Thoracic aorta (tissue), 2 donors: ENCODE results near the gene NHLRC2. TPM values are rescaled to one million over a fixed set of nuclear protein-coding genes. Genes with fewer than 3 reads are reported as not detected.

Experiments
- ATAC-seq: fragments of 150-250 bp; one replicate; pipeline ENCODE4 v1.8.0; 2017; ENCODE audit warnings: low read depth; ENCODE audit not compliant: insufficient number of reproducible peaks, low FRiP score
- DNase-seq: peaks from one replicate; pipeline ENCODE4 v3.0.0-alpha.2; 2020; ENCODE audit warnings: low spot score
- H3K27ac ChIP-seq, 2 donors: fragments of 200-600 bp; sonication (generic); 1 replicate in 1 of 2; 2 replicates in 1 of 2; pipeline ENCODE4 v1.5.1; 2016; ENCODE audit warnings: mild to moderate bottlenecking in 2 of 2, moderate library complexity in 2 of 2
- H3K27me3 ChIP-seq: fragments of 200-600 bp; sonication (generic); replicated peaks from 2 replicates; pipeline ENCODE4 v1.6.0; 2016; ENCODE audit warnings: mild to moderate bottlenecking; ENCODE audit not compliant: insufficient read depth
- H3K36me3 ChIP-seq: fragments of 200-600 bp; sonication (generic); one replicate; pipeline ENCODE4 v1.5.1; 2016
- H3K4me1 ChIP-seq, 2 donors: fragments of 200-600 bp; sonication (generic); 1 replicate in 1 of 2; 2 replicates in 1 of 2; pipeline versions ENCODE4 v1.5.1 to v1.6.0; 2016; ENCODE audit warnings: low read depth in 2 of 2, mild to moderate bottlenecking in 1 of 2; ENCODE audit not compliant: control insufficient read depth in 1 of 2
- H3K4me3 ChIP-seq: fragments of 200-600 bp; sonication (generic); 2 replicates; pipeline ENCODE4 v1.5.1; 2016; ENCODE audit warnings: mild to moderate bottlenecking
- H3K9me3 ChIP-seq: fragments of 200-600 bp; sonication (generic); 2 replicates; pipeline ENCODE4 v1.5.1; 2016
- total RNA-seq, 2 donors: library from RNA; depleted of rRNA; stranded (reverse); fragments of >200 nt; gene quantifications; one replicate each; pipeline versions ENCODE4 v1.1.0 to v1.2.3, GENCODE V29; 2016
- TF ChIP-seq, protein P1 (sequence below): fragments of 200-600 bp; sonication (generic); IDR thresholded peaks from one replicate; pipeline ENCODE4 v1.5.1; 2019; ENCODE audit warnings: antibody characterized with exemption

The NHLRC2 gene
- total RNA-seq, 2 donors from 2014 or later: 21.9 to 56.5 TPM

DNA sequence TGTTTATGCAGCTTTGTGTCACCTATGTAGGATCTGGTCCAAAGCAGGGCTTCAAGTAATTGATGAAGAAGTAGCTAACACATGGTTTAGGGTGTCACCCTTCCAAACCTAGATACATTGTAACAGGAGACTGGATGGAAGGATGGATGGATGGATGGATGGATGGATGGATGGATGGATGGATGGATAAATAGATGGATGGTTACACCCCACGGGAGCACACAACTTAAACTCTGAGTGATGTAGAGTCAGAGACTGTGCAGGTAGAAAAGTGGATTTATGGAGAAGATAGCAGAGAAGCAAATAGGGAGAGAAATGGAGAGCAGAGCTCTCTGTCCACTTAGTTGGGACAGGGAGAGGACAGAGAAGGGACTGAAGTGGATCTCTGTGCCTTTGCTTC, 78.4 kb downstream of the NHLRC2 start:
- Histone ChIP-seq H3K4me3 (no peak overlapping the region), H3K4me1 (no peaks in the 10 kb centered on the region), H3K9me3 (no peaks in the 10 kb centered on the region), H3K36me3 (no peaks in the 10 kb centered on the region), H3K27ac (no peak overlapping the region), H3K27me3 (no peaks in the 10 kb centered on the region)
- no peak for ATAC-seq
- TF ChIP-seq, protein P1, sequence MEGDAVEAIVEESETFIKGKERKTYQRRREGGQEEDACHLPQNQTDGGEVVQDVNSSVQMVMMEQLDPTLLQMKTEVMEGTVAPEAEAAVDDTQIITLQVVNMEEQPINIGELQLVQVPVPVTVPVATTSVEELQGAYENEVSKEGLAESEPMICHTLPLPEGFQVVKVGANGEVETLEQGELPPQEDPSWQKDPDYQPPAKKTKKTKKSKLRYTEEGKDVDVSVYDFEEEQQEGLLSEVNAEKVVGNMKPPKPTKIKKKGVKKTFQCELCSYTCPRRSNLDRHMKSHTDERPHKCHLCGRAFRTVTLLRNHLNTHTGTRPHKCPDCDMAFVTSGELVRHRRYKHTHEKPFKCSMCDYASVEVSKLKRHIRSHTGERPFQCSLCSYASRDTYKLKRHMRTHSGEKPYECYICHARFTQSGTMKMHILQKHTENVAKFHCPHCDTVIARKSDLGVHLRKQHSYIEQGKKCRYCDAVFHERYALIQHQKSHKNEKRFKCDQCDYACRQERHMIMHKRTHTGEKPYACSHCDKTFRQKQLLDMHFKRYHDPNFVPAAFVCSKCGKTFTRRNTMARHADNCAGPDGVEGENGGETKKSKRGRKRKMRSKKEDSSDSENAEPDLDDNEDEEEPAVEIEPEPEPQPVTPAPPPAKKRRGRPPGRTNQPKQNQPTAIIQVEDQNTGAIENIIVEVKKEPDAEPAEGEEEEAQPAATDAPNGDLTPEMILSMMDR: no peak
- DNase-seq: no peak

DNA sequence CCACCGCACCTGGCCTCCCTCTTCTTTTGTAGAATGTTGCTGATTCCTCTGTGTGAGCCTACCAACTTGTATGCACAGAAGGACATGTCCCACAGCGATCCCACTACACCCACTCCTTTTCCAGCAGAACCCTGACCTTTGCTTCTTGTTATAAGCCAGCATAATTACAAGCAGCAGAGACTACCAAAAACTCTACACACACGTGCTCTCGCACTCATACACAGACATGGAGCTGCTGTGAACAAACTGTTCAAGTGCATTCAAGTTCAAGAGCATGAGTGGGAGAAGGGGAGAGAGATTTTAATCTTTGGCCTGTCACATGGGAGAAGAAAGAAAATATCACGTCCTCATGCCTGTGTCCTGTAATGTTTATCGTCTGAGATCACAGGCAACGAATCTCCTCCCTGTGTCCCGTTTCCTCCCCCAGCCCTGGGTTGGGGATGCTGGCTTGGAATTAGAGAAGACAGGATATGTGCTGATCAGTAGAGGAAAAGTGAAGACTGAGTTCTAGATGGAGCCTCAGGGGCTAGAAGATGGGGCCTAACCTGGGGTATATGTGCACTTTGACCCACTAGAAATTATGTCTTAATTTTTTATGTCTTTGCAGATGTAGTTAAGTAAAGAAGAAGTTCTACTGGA, 79.6 kb downstream of the NHLRC2 start:
- no peak for DNase-seq
- no peak overlapping the region for H3K27ac ChIP-seq
- H3K9me3 ChIP-seq: no peaks in the 10 kb centered on the region
- no peaks in the 10 kb centered on the region for H3K4me1 ChIP-seq
- TF ChIP-seq, protein P1: no peak
- H3K27me3 ChIP-seq: no peaks in the 10 kb centered on the region
- no peaks in the 10 kb centered on the region for H3K36me3 ChIP-seq
- ATAC-seq: no peak
- H3K4me3 ChIP-seq: no peak overlapping the region

DNA sequence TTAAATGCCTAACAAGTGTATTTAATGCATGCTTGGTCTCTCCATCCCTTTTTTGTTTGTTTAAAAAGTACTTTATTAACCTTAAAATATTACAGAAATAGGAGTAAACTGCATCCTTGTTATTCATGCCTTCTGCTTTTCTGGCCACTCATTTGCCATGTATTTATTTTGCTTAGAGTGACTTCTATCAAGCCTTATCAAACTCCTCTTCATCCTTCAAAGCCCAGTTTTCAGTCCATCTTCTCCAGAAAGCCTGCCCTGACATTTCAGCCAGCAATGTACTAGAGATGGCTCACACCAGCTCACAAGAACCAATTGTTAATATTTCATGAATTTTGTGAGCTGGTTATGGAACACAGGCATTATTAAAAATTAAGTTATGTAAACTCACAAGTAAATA, 82.8 kb downstream of the NHLRC2 start:
- no peaks in the 10 kb centered on the region for H3K4me1 ChIP-seq
- H3K4me3 ChIP-seq: no peak overlapping the region
- no peaks in the 10 kb centered on the region for H3K36me3 ChIP-seq
- no peaks in the 10 kb centered on the region for H3K9me3 ChIP-seq
- no peak overlapping the region for H3K27ac ChIP-seq
- ATAC-seq (no peak), DNase-seq (no peak)
- TF ChIP-seq, protein P1: no peak
- no peaks in the 10 kb centered on the region for H3K27me3 ChIP-seq

DNA sequence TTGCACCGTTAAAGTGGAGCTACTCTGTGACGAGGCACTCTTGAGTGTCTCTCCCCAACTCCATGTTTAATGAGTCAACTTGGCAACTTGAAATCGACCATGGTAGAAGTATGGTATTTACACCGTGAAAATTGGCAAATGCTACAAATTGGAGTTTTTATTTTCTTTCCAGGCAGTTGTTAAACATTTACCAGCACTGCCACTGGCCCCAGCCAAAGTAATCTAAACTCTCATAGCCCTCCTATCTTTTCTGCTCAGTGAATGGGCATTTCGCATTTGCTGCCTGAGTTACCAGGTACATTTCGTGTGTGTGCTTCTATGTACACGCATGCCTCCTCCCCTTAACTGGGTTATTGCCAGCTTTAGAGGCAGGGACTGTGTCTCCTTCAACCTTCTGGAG, 83.3 kb downstream of the NHLRC2 start:
- Histone ChIP-seq H3K4me1 (no peaks in the 10 kb centered on the region), H3K27ac (no peak overlapping the region), H3K9me3 (no peaks in the 10 kb centered on the region), H3K27me3 (no peaks in the 10 kb centered on the region), H3K4me3 (no peak overlapping the region), H3K36me3 (no peaks in the 10 kb centered on the region)
- ATAC-seq (no peak), DNase-seq (no peak)
- TF ChIP-seq, protein P1: no peak

DNA sequence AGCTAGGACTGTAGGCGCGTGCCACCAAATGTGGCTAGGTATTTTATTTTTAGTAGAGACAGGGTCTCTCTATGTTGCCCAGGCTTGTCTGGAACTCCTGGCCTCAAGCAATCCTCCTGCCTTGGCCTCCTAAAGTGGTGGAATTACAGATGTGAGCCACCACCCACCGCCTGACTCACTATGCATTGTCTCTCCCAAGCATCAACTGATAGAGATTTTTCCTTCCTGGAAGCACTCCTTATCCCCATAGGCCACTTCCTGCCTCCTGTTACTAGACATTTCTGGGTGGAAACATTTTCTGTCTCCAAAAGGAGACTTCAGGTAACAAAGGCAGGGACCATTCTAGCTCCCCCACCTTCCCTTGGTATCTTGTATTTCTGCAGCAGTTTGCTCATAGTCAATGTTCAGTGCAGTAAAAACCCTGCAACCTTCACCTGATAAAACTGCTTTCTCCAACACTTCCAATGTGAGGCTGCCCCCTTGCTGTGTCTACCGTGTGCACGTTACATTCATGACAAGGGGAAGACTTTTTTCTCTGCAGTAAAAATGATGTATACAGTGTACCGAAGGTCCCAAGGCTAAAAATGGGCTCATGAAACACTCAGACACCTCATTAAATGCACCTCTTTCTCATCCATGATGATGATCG, 84.9 kb downstream of the NHLRC2 start:
- DNase-seq (no peak), ATAC-seq (no peak)
- H3K9me3 ChIP-seq: no peaks in the 10 kb centered on the region
- H3K4me1 ChIP-seq: no peaks in the 10 kb centered on the region
- no peaks in the 10 kb centered on the region for H3K36me3 ChIP-seq
- no peak overlapping the region for H3K27ac ChIP-seq
- H3K27me3 ChIP-seq: no peaks in the 10 kb centered on the region
- TF ChIP-seq, protein P1: no peak
- no peak overlapping the region for H3K4me3 ChIP-seq
